UCSD-AML1 (cell line): Measurements from ENCODE around the gene PTPRE.

Source experiments
- DNase-seq: peaks from one replicate; lab custom pipeline; 2025; ENCODE audit not compliant: unreplicated experiment; lab: John Stamatoyannopoulos, UW

PTPRE gene

DNA sequence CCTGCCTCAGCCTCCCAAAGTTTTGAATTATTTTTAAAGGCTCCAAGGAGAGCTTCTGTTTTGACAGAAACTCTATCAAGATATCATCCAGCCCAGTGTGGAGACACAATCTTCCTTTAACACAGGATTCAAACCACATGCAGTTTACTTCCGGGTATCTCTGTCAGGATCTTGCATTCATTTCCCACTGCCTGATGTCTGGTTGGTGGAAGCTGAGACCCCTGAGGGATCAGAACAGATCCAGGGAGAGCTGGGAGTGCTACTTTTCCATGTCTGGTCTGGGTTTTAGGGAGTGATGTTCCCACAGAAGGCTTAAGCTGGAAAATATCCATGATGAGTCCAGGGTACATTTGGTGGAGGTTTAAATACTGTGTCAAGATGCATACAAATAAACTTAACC lies 16.7 kb downstream of the PTPRE start:
- no peak for DNase-seq

- DNase-seq = peak; percentile 60
Observed at GRCh38 chr10:127925471-127926207, 18.7 kb downstream of the PTPRE start.

- DNase-seq = peak; percentile 63
Observed at GRCh38 chr10:127926455-127926854, 19.6 kb downstream of the PTPRE start.

DNA sequence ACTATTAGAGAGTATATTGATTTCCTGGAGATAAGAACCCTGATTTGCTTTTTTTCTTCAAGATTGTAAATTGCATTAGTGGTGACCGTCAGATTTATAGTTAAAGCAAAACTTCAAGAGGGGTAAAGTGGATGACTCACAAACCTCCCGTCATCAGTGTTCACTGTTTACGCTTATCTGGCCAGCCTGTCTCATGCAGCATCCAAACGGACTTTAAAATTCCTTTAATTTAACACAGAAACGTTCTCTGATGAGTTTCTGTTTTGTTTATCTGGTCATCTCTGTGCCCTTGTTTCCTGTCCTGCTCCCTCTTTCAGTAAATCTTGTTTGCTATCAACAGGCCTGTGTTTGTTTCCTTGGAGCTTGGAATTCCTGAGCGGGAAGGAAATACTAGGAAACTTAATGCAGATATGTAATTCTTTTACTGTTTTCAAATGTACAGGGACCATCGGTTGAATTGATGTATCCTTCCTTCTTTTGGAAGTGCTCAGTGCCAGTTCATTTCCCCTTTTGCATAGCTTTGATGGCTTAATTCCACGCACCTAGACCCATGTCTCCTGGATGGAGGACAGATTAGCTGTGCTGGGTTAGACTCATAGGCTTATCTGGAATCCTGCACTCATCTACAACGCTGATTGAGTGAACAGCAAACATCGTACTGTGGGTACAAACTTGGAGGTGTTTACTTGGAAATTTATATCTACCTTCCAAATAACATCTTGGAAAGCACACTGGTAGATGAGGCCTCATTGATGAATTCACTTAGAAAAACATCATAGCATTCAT lies 21.3 kb downstream of the PTPRE start:
- DNase-seq = no peak

DNA sequence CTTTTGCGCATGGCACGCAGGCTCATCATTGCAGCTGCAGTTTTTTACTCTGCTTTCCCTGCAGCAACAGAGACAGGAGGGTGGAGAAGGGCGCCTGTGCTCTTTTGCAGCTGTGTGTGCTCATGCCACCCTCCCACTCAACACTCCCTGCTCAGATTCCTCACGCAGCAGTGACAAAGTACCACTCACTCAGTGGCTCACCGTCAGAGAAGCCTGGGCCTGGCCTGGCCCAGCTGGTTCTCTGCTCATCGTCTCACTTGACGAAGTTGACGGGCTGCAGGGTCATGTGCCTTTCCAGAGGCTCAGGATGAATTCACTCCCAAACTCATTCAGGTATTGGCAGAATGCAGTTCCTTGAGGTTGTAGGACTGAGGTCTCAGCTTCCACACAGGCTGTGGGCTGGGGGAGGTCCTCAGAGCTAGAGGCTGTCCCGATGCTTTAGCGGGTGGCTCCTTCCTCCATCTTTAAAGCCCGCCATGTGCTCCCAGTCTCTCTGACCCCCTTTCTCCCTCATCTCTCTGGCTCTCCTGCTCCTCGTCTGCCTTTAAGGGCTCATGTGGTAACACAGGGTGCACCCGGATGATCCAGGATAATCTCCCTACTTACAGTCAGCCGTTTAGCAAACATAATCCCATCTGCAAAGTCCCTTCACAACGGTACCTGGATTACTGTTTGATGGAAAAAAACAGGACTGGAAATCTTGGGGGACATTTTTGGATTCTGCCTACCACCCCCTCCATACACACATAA lies 25.8 kb downstream of the PTPRE start:
- DNase-seq = no peak

DNA sequence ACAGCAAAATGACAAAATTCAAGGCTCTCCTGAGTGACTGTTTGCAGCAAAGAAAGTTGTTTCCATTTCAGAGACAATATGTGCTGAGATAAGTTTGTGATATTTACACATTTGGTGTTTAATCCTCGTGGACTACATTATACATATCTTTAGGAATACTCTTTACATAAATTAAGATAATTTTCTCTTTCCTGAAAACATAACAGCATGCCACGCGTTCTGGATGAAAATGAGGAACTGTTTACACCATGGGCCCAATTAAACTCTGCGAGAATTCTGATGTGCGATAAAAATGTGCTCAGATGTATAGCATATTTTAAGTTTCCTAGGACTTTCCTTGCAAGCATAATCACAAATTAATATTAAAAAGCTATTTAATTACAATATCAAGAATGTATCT lies 26.4 kb downstream of the PTPRE start:
- DNase-seq = no peak

GRCh38 chr10:127934383-127934782 lies 27.5 kb downstream of the PTPRE start:
- no peak for DNase-seq

GRCh38 chr10:127935071-127935561 lies 28.2 kb downstream of the PTPRE start:
- no peak for DNase-seq

DNA sequence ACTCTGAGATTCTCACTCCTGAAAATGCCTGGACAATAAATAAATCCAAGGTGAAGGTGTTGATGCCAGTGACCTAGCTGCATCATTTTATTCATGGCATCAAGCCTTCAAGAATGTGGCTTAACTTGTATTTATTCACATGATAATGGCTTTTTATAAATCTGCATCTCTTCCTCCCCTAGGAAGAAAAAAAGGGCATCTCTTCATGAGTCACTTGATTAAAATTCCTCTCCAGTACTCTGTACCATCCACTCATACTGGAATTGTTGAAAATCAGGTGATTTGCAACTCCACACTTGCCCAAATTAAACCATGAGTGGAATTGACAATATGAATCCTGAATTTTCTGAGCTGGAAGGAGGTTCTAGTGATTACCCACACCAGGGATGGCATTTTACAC lies 30.2 kb downstream of the PTPRE start:
- no peak for DNase-seq

- DNase-seq = no peak
Observed at GRCh38 chr10:127937915-127938463, 31.1 kb downstream of the PTPRE start.

- DNase-seq = no peak
Observed at GRCh38 chr10:127939786-127940330, 33.0 kb downstream of the PTPRE start.

DNA sequence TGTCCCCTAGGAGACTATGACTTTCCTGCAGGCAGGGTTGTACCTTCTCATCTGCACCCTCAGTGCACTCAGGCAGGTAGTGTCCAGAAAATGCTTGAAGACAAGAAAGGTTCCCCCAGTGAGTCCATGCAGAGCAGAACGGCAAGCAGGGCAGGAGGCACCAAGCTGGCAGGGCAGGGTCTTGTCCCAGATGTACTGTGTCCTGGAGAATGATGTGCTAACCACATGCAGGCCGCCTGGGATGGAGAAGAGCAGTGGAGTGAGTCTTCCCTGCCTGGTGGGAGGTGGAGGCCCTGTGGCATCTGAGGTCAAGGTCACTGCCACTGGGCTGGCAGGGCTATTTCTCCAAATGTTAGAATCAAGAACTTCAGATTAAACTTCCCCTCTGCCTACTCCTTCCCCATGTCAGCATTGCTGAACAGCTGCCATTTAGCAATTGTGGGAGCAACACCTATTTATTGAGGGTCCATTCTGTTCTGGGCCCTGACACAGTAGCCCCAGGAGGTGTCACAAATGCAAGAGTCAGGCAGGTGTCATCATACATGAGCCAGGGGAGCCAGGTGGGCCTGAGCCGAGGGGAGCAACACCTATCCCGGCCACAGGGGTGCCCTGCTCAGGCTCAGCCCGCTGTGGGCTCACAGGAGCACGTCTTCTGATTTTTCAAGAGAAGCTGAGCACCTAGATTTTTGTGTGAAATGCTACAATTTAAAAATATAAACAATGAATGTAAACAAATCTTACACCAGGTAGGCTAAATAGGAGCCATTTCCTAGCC lies 34.1 kb downstream of the PTPRE start:
- no peak for DNase-seq

DNA sequence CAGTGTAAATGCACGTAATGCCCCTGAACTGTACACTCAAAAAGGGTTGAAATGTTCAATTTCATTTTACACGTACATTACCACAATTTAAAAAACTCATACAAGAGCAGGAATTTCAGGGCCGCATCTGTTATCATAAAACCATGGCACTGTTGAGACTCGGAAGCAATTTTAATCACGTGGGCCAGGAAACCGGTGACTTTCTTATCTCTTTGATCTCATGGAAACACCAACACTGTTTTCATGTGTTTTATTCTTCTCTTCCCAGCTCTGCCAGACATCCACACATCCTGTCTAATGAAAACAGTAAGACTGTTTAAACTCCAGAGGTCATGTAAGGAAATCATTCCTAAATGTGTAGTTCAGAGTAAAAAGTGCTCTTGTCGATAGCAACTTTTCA lies 35.9 kb downstream of the PTPRE start:
- DNase-seq = no peak

DNA sequence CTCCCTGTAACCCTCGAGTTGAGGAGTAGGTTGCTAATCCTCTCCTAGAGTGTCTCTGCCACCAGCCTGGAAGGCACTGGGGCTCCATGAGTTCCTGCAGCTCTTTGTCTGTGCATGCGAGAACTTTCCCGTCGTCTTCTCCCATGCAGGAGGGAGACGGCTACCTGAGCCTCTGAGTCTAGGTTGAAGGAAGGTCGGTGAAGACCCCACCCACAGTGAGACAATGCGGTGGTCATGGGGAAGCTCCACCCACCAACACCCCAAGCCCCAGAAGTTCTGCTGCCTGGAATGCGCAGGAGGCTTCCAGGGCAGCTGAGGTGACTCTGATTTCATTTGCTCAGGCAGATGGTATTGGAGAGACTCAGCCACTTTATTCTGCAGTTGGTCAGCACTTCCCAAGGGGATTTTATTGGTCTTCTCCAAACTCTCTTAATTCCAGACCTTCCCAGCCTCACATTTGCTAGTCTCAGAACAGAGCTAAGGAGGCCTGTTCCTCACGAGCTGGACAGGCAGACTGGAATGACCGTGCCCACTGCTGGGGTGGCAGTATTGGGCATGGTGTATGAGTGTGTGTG lies 36.5 kb downstream of the PTPRE start:
- DNase-seq = no peak

GRCh38 chr10:127944256-127944655 lies 37.4 kb downstream of the PTPRE start:
- no peak for DNase-seq

DNA sequence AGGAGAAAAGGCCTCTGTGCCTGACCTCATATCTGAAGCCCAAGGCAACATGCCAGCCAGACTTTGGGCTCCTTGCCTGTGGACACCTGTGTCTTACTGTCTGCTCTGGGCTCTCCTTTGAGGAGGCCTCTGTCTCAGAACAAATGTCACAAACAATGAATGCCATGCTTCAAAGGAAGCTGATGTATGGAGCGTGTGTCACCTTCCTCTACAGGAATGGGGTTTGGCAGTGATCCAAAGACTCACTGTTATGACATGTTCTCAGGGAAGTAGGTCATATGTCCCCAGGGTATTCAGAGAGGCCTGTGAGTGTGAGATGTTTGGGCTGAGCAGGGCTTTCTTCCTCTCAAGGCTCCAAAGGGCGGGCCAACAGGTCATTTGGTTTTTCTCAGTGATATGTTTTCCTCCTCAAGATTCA lies 38.4 kb downstream of the PTPRE start:
- DNase-seq = no peak

DNA sequence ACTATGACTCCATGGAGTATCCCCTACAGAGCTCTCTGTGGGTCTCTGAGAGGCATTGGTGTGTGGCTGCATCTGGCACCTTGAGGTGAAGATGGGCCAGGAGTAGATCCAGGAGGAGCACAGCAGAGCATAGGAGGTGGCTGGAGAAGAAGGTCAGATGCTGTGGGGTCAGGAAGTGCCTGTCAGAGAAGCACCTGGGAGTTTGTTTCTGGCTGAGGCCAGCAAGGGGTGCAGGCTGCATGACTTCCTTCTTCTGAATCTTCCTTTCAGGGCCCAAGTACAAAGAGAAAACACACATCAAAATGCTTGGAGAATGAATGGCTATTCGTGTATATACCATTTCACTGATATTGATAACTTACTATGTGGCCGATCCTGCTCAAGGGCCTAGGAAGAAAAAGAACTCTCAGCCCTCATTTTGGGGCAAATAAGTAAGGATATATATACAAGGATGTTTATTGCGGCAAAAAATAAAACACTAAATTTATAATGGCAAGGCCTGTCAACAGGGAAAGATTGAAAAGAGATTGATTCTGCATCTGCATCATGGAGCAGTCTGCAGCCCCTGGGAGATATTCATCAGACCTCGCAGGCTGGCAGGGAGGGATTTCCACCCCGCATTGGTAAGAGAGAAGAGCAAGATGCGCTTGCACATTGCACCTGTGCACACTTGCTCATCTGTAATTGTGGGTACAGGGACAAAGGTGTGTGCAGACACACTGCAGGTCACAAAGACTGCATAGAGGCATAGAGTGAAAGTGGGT lies 39.2 kb downstream of the PTPRE start:
- no peak for DNase-seq

DNA sequence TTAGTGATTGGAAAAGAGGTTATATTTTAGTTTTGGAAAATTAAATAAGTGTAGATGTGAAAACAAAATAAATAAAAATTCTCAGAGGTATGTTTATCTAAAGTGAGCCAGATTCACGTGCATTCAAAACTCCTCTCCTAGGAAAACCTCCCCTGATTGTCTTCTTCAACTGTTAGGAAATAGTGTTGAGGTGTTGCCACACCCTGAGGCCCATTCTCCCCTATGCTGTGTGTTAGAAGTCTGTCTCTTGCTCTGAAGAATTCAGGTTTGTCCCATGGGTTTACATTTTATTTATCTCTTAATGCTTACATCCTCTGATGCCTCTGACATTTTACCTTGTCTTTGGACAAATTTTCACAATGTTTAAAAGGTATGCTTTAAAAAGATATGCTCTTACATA lies 40.3 kb downstream of the PTPRE start:
- DNase-seq = no peak

GRCh38 chr10:127948791-127949190 lies 41.9 kb downstream of the PTPRE start:
- DNase-seq = no peak
